HCT116 (cell line): Measurements from ENCODE around the gene PDE4B. TPM values are rescaled to one million over a fixed set of nuclear protein-coding genes. Genes with fewer than 3 reads are reported as not detected.

Experiments used
- ATAC-seq: fragments of 200-7000 bp; cut with Tn5 transposase; 2 replicates; pipeline ENCODE4 v1.9.1; 2020; ENCODE audit warnings: mild to moderate bottlenecking, moderate library complexity
- BruUV-seq: library from RNA; stranded (reverse); fragments of 400-500 nt; replicated peaks from 2 replicates; lab custom pipeline; 2021; lab: Mats Ljungman, UMichigan
- CTCF ChIA-PET: fragments of 300-600 bp; sonication (Branson Sonifier 250); formaldehyde crosslinking; loops from one replicate; lab custom pipeline; 2021; ENCODE audit warnings: antibody characterized with exemption; lab: Charles Lee
- POLR2A ChIA-PET: fragments of 300-600, 350-600 bp; sonication (Branson Sonifier 250); formaldehyde crosslinking; loops from one replicate; lab custom pipeline; 2021; ENCODE audit warnings: antibody characterized with exemption; lab: Charles Lee
- RAD21 ChIA-PET, 2 experiments: fragments of 300-600 bp; sonication (Branson Sonifier 250); formaldehyde crosslinking; loops; one replicate each; lab custom pipeline; 2023; ENCODE audit warnings: low total read pairs in 2 of 2; ENCODE audit not compliant: uncharacterized antibody in 2 of 2, unreplicated experiment in 2 of 2, low non-redundant PET in 1 of 2; lab: Charles Lee
- DNase-seq: peaks from one replicate; pipeline ENCODE4 v3.0.0-alpha.2; 2010; ENCODE audit warnings: low read depth, low spot score
- H2AFZ ChIP-seq: fragments of 200-600 bp; shearing (Covaris generic), sonication (generic); 2 replicates; pipeline ENCODE4 v1.6.1; 2017; ENCODE audit warnings: low read depth, mixed run types, mixed read lengths, antibody characterized with exemption, low read length; ENCODE audit not compliant: poor library complexity, severe bottlenecking
- H3K27ac ChIP-seq: 2 replicates; pipeline ENCODE4 v1.5.1; 2012; ENCODE audit warnings: low read depth, low read length
- H3K27me3 ChIP-seq: fragments of 200-600 bp; sonication (generic); 2 replicates; pipeline ENCODE4 v1.6.1; 2016; ENCODE audit warnings: mixed run types, low read length, mixed read lengths; ENCODE audit not compliant: insufficient read depth
- H3K36me3 ChIP-seq, 2 experiments: fragments of 200-500 bp in 1 of 2; fragments of 200-600 bp in 1 of 2; sonication (Bioruptor generic) in 1 of 2; sonication (generic) in 1 of 2; 2 replicates each; pipeline versions ENCODE4 v1.5.1 to v1.6.1; 2014 to 2016; ENCODE audit warnings: low read length in 2 of 2, inconsistent platforms in 1 of 2, mixed read lengths in 1 of 2, mixed run types in 1 of 2; ENCODE audit not compliant: insufficient read depth in 2 of 2, control insufficient read depth in 1 of 2
- H3K4me1 ChIP-seq, 2 experiments: fragments of 200-600 bp in 1 of 2; sonication (generic) in 1 of 2; 2 replicates each; pipeline versions ENCODE4 v1.5.1 to v1.6.1; 2012 to 2017; ENCODE audit warnings: low read length in 2 of 2, inconsistent platforms in 1 of 2, mild to moderate bottlenecking in 1 of 2, mixed read lengths in 1 of 2, mixed run types in 1 of 2, moderate library complexity in 1 of 2; ENCODE audit not compliant: insufficient read depth in 2 of 2, control insufficient read depth in 1 of 2
- H3K4me2 ChIP-seq: fragments of 200-600 bp; sonication (generic); 2 replicates; pipeline ENCODE4 v1.6.1; 2017; ENCODE audit warnings: mixed run types, low read length, mixed read lengths
- H3K4me3 ChIP-seq, 2 experiments: fragments of 200-600 bp in 1 of 2; sonication (generic) in 1 of 2; replicated peaks in 1 of 2; 2 replicates each; pipeline ENCODE4 v1.5.1; 2011 to 2016; ENCODE audit warnings: low read length in 2 of 2, control low read depth in 1 of 2, low read depth in 1 of 2, mild to moderate bottlenecking in 1 of 2, mixed read lengths in 1 of 2, mixed run types in 1 of 2
- H3K79me2 ChIP-seq: fragments of 200-600 bp; sonication (generic); 2 replicates; pipeline ENCODE4 v1.6.1; 2017; ENCODE audit warnings: mild to moderate bottlenecking, mixed run types, low read length, moderate library complexity, mixed read lengths; ENCODE audit not compliant: insufficient read depth
- H3K9ac ChIP-seq: fragments of 200-600 bp; sonication (generic); 2 replicates; pipeline ENCODE4 v1.6.1; 2016; ENCODE audit warnings: low read length, mixed read lengths
- H3K9me2 ChIP-seq: fragments of 200-600 bp; sonication (generic), shearing (Covaris generic); 2 replicates; pipeline ENCODE4 v1.6.1; 2017; ENCODE audit warnings: mixed run types, mild to moderate bottlenecking, moderate library complexity; ENCODE audit not compliant: insufficient read depth
- H3K9me3 ChIP-seq, 2 experiments: fragments of 200-500 bp in 1 of 2; fragments of 200-600 bp in 1 of 2; sonication (Bioruptor generic) in 1 of 2; sonication (generic) in 1 of 2; 2 replicates each; pipeline ENCODE4 v1.6.1; 2014 to 2017; ENCODE audit warnings: low read length in 2 of 2, mixed read lengths in 2 of 2, inconsistent platforms in 1 of 2, low read depth in 1 of 2, mild to moderate bottlenecking in 1 of 2, mixed run types in 1 of 2, moderate library complexity in 1 of 2; ENCODE audit not compliant: control insufficient read depth in 1 of 2, insufficient read depth in 1 of 2
- H4K20me1 ChIP-seq: fragments of 200-600 bp; sonication (generic), shearing (Covaris generic); 2 replicates; pipeline ENCODE4 v1.6.1; 2017; ENCODE audit warnings: mixed run types, mild to moderate bottlenecking, moderate library complexity; ENCODE audit not compliant: insufficient read depth
- CEBPB ChIP-seq: IDR thresholded peaks from 2 replicates; pipeline ENCODE4 v1.6.1; 2012; ENCODE audit warnings: low read depth
- CTCF ChIP-seq, 3 experiments: fragments of 200-600 bp in 1 of 3; sonication (generic) in 1 of 3; IDR thresholded peaks in 2 of 3; conservative IDR thresholded peaks in 1 of 3; 2 replicates each; pipeline ENCODE4 v1.5.1; 2012 to 2017; ENCODE audit warnings: low read depth in 2 of 3, low read length in 2 of 3, antibody characterized with exemption in 1 of 3, borderline replicate concordance in 1 of 3, control low read depth in 1 of 3, mild to moderate bottlenecking in 1 of 3, mixed read lengths in 1 of 3, mixed run types in 1 of 3, moderate library complexity in 1 of 3; ENCODE audit not compliant: insufficient read depth in 1 of 3
- JUND ChIP-seq: IDR thresholded peaks from 2 replicates; pipeline ENCODE4 v1.6.1; 2012
- SP1 ChIP-seq: IDR thresholded peaks from 2 replicates; pipeline ENCODE4 v1.6.1; 2012; ENCODE audit warnings: low read depth
- ZFX ChIP-seq: fragments of 450-650 bp; IDR thresholded peaks from 2 replicates; pipeline ENCODE4 v1.6.1; 2017
- intact Hi-C: fragments of 100-400 bp; cut with micrococcal nuclease; formaldehyde crosslinking; loops from 2 replicates; pipeline ENCODE4 v1.10.0; 2022
- total RNA-seq: library from RNA; stranded (reverse); gene quantifications from one replicate; pipeline ENCODE4 v1.2.1, GENCODE V29; 2021; ENCODE audit not compliant: unreplicated experiment

The PDE4B gene
- total RNA-seq, 1 experiment from 2014 or later: 76.9 TPM

DNA sequence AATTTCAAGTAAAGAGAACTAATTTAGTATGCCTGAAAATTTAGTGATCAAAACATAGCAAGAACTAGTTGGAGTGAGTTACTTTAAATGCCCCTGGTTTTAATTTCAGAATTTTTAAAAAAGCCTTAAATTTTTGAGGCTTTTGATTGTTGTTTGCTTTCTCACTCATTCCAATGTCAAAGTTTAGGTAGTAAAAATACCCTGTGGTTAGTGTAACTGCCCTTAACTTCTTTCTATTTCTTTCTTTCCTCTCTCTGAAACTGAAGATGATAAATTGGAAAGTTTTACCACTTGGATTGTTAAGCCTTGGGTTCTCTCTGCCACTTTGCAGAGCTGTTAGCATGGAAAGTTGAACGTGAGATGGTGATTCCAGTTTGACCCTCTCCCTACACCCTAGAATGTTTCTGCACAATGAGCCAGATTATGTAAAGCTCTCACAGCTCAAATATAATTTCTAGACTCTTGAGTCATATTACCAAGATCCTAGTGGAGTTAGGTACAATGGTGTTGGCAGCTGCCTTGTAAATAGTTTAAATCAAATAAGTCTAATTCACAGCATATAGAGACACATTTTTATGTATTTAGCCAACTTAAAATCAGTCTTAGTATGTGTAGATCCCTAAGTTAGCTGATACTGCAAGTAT is 548.9 kb downstream of the PDE4B start:
- Histone ChIP-seq H3K79me2 (peaks cover 100% of the 10 kb centered on the region), H3K27ac (peak overlapping the region; percentile 96), H2AFZ (no peak overlapping the region), H3K9ac (peak overlapping the region; percentile 61), H3K36me3 (peaks cover 0 to 20% of the 10 kb centered on the region in 2 experiments; a peak in 2 of 4 replicates), H4K20me1 (no peaks in the 10 kb centered on the region), H3K4me2 (peak overlapping the region; percentile 63), H3K9me3 (no peaks in the 10 kb centered on the region), H3K4me1 (peaks cover 93 to 98% of the 10 kb centered on the region in 2 experiments), H3K9me2 (no peaks in the 10 kb centered on the region), H3K27me3 (no peaks in the 10 kb centered on the region), H3K4me3 (peak overlapping the region in 1 of 2 experiments; percentile 7; a peak in 1 of 4 replicates)
- ChIA-PET RAD21 (interaction anchor here in 1 of 2 experiments (1.2 to 1.4 kb wide), 3 partner anchors 13 to 77 kb away, joined by 3 to 4 read pairs (median 4); no protein-coding TSS in a partner anchor), POLR2A (interaction anchor here (1.0 to 2.8 kb wide), 7 partner anchors 9 to 85 kb away, joined by 3 to 22 read pairs (median 4); no protein-coding TSS in a partner anchor), CTCF (interaction anchor here (1.2 to 2.0 kb wide), 5 partner anchors 9 to 105 kb away, joined by 3 to 6 read pairs (median 5); no protein-coding TSS in a partner anchor)
- DNase-seq (no peak), ATAC-seq (no peak)
- no TSS peak for BruUV-seq
- TF ChIP-seq CEBPB: no peak
- TF ChIP-seq CTCF (IDR thresholded peaks at IDR 0.05 in 2 of 3, conservative IDR thresholded peaks at IDR 0.05 in 1 of 3; ENCODE audit: borderline replicate concordance in 1 of 3, insufficient read depth in 1 of 3, low read depth in 2 of 3, low read length in 2 of 3): 0 out of 6 replicates have a peak, but pooled peaks of 1 of the 3 experiments have one; percentile 1
- TF ChIP-seq JUND: no peak
- TF ChIP-seq SP1: no peak
- intact Hi-C loops: no loop called here

- intact Hi-C loops: no loop called here
- Histone ChIP-seq H3K9ac (peak overlapping the region; percentile 61), H3K79me2 (peaks cover 100% of the 10 kb centered on the region), H3K4me3 (no peak overlapping the region), H2AFZ (no peak overlapping the region), H3K4me2 (peak overlapping the region; percentile 63), H3K9me3 (no peaks in the 10 kb centered on the region), H3K4me1 (peaks cover 94 to 98% of the 10 kb centered on the region in 2 experiments), H4K20me1 (no peaks in the 10 kb centered on the region), H3K27ac (peak overlapping the region; percentile 96), H3K36me3 (0 out of 4 replicates have a peak, but pooled peaks cover 0 to 8% of the 10 kb centered on the region in 2 experiments), H3K9me2 (no peaks in the 10 kb centered on the region), H3K27me3 (no peaks in the 10 kb centered on the region)
- BruUV-seq: TSS peak; percentile 4
- ChIA-PET RAD21 (interaction anchor here in 1 of 2 experiments (0.6 to 1.4 kb wide), 4 partner anchors 12 to 78 kb away, joined by 3 to 4 read pairs (median 4); no protein-coding TSS in a partner anchor), POLR2A (interaction anchor here (0.6 to 2.8 kb wide), 9 partner anchors 11 to 105 kb away, joined by 3 to 22 read pairs (median 3); no protein-coding TSS in a partner anchor), CTCF (interaction anchor here (1.0 to 2.0 kb wide), 7 partner anchors 10 to 104 kb away, joined by 3 to 8 read pairs (median 5); no protein-coding TSS in a partner anchor)
- DNase-seq (no peak), ATAC-seq (peak; percentile 58)
- TF ChIP-seq ZFX: no peak
Observed at GRCh38 chr1:66342707-66343106, 550.0 kb downstream of the PDE4B start.
